Liver (tissue), 9 donors: ENCODE measurements around the gene NPR2. TPM values are rescaled to one million over a fixed set of nuclear protein-coding genes. Genes with fewer than 3 reads are reported as not detected.

Experiments used
- DNase-seq: peaks from one replicate; pipeline ENCODE4 v3.0.0-alpha.2; 2017; ENCODE audit warnings: low spot score
- H3K27ac ChIP-seq, 2 donors: one replicate each; pipeline ENCODE4 v1.7.0; 2013; ENCODE audit warnings: inconsistent platforms in 2 of 2, low read length in 2 of 2, control low read depth in 1 of 2, low read depth in 1 of 2, mild to moderate bottlenecking in 1 of 2
- H3K27me3 ChIP-seq, 4 donors: one replicate each; pipeline versions ENCODE4 v1.6.1 to v1.7.0; 2013; ENCODE audit warnings: low read length in 3 of 4, inconsistent platforms in 1 of 4, mild to moderate bottlenecking in 1 of 4, moderate library complexity in 1 of 4; ENCODE audit not compliant: control insufficient read depth in 4 of 4, insufficient read depth in 4 of 4
- H3K36me3 ChIP-seq, 4 donors: one replicate each; pipeline versions ENCODE4 v1.6.1 to v1.7.0; 2013; ENCODE audit warnings: low read length in 3 of 4, mild to moderate bottlenecking in 3 of 4, low read depth in 1 of 4, moderate library complexity in 1 of 4; ENCODE audit not compliant: control insufficient read depth in 4 of 4, insufficient read depth in 3 of 4
- H3K4me1 ChIP-seq, 4 donors: one replicate each; pipeline versions ENCODE4 v1.6.1 to v1.7.0; 2013; ENCODE audit warnings: low read length in 3 of 4, mild to moderate bottlenecking in 3 of 4, moderate library complexity in 1 of 4; ENCODE audit not compliant: control insufficient read depth in 4 of 4, insufficient read depth in 4 of 4
- H3K4me3 ChIP-seq, 3 donors: one replicate each; pipeline versions ENCODE4 v1.6.1 to v1.7.0; 2013; ENCODE audit warnings: low read length in 3 of 3, control low read depth in 1 of 3, low read depth in 1 of 3, mild to moderate bottlenecking in 1 of 3
- H3K9ac ChIP-seq, 2 donors: one replicate each; pipeline ENCODE4 v1.7.0; 2013; ENCODE audit warnings: low read length in 2 of 2, mild to moderate bottlenecking in 2 of 2, moderate library complexity in 2 of 2, control low read depth in 1 of 2, low read depth in 1 of 2
- H3K9me3 ChIP-seq, 4 donors: one replicate each; pipeline versions ENCODE4 v1.6.1 to v1.7.0; 2013; ENCODE audit warnings: low read length in 3 of 4; ENCODE audit not compliant: control insufficient read depth in 4 of 4
- FOXA1 ChIP-seq: IDR thresholded peaks from 2 replicates; pipeline ENCODE4 v1.6.1; 2016; ENCODE audit warnings: antibody characterized with exemption
- FOXA2 ChIP-seq: IDR thresholded peaks from 2 replicates; pipeline ENCODE4 v1.6.1; 2016; ENCODE audit warnings: antibody characterized with exemption
- GABPA ChIP-seq, 2 donors: IDR thresholded peaks in 1 of 2; conservative IDR thresholded peaks in 1 of 2; 2 replicates each; pipeline ENCODE4 v1.6.1; 2016; ENCODE audit warnings: antibody characterized with exemption in 2 of 2, mild to moderate bottlenecking in 1 of 2, moderate library complexity in 1 of 2
- HNF4A ChIP-seq, 2 donors: conservative IDR thresholded peaks; 2 replicates each; pipeline ENCODE4 v1.6.1; 2016; ENCODE audit warnings: antibody characterized with exemption in 2 of 2, mild to moderate bottlenecking in 2 of 2
- HNF4G ChIP-seq: IDR thresholded peaks from 2 replicates; pipeline ENCODE4 v1.6.1; 2016; ENCODE audit warnings: antibody characterized with exemption
- JUND ChIP-seq, 2 donors: IDR thresholded peaks; 2 replicates each; pipeline ENCODE4 v1.6.1; 2016; ENCODE audit warnings: antibody characterized with exemption in 2 of 2
- NR2F2 ChIP-seq: IDR thresholded peaks from 2 replicates; pipeline ENCODE4 v1.6.1; 2016; ENCODE audit warnings: antibody characterized with exemption
- RAD21 ChIP-seq, 2 donors: IDR thresholded peaks; 2 replicates each; pipeline ENCODE4 v1.6.1; 2016; ENCODE audit warnings: antibody characterized with exemption in 2 of 2, mild to moderate bottlenecking in 2 of 2
- REST ChIP-seq: IDR thresholded peaks from 2 replicates; pipeline ENCODE4 v1.6.1; 2016; ENCODE audit warnings: antibody characterized with exemption, mild to moderate bottlenecking
- RXRA ChIP-seq, 2 donors: IDR thresholded peaks; 2 replicates each; pipeline ENCODE4 v1.6.1; 2017 to 2018; ENCODE audit warnings: antibody characterized with exemption in 2 of 2, mild to moderate bottlenecking in 1 of 2
- SP1 ChIP-seq: IDR thresholded peaks from 2 replicates; pipeline ENCODE4 v1.6.1; 2018; ENCODE audit warnings: antibody characterized with exemption, mild to moderate bottlenecking
- TAF1 ChIP-seq: conservative IDR thresholded peaks from 2 replicates; pipeline ENCODE4 v1.6.1; 2016; ENCODE audit warnings: antibody characterized with exemption, mild to moderate bottlenecking
- YY1 ChIP-seq: IDR thresholded peaks from 2 replicates; pipeline ENCODE4 v1.6.1; 2016; ENCODE audit warnings: antibody characterized with exemption, mild to moderate bottlenecking
- WGBS: extraction: QIAGEN DNeasy Blood & Tissue Kit; methylation state at CpG from one replicate; pipeline ENCODE4 v1.1.7; 2013; 5-methylcytosine and 5-hydroxymethylcytosine counted together
- polyA plus RNA-seq, 2 donors: library from polyadenylated mRNA; stranded (reverse) in 1 of 2; unstranded in 1 of 2; fragments of 200-250 nt in 1 of 2; fragments of >200 nt in 1 of 2; fragmentation: Nextera tagmentation in 1 of 2; extraction: Ambion mirVana in 1 of 2; gene quantifications; one replicate each; pipeline versions ENCODE4 v1.2.1 to v1.2.3, GENCODE V29; 2013 to 2015
- total RNA-seq, 2 donors: library from RNA; depleted of rRNA; stranded (reverse); fragments of >200 nt; gene quantifications; one replicate each; pipeline ENCODE4 v1.2.3, GENCODE V29; 2014
- TF ChIP-seq, protein P1 (sequence below): fragments of 150-350 bp; IDR thresholded peaks from 2 replicates; pipeline ENCODE4 v1.5.1; 2017; ENCODE audit warnings: improper control_type of control experiment, low read depth, low read length; ENCODE audit not compliant: missing input control
- TF ChIP-seq, protein P2 (sequence below): IDR thresholded peaks from 2 replicates; pipeline ENCODE4 v1.6.1; 2016; ENCODE audit warnings: antibody characterized with exemption
- TF ChIP-seq, protein P3 (sequence below): IDR thresholded peaks from 2 replicates; pipeline ENCODE4 v1.6.1; 2016; ENCODE audit warnings: antibody characterized with exemption
- donor health status: healthy.
- donor health status: healthy.
- donor health status: healthy.
- donor health status: healthy.
- donor health status: healthy.

NPR2 gene
- total and polyA plus RNA-seq, 4 donors = 8.6 to 17.1 (median 11.2) TPM

DNA sequence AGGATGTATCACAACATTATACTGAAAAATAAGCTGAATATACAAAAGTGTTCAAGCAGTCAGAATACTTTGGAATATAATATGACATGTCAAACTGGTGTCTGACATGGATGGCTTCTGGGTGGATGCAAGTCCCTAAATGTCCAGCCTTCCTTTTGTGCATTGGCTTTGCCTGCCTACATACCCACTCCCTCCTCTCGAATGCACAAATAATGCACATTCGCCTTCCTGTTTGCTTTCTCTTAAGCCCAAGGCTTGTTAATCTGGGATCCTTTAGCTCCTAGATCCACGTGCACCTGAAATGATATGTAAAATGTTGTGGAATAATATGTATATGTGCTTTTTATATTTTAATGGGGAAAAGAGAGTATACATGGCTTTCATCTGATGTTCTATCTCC is 12.9 kb upstream of the NPR2 start:
- H3K27ac ChIP-seq = no peak overlapping the region
- H3K9me3 ChIP-seq = no peaks in the 10 kb centered on the region
- no peak for DNase-seq
- WGBS = 97% methylated on average over 3 of the region's 3 CpGs
- no peak overlapping the region for H3K9ac ChIP-seq
- TF ChIP-seq JUND (IDR thresholded peaks at IDR 0.05) = no peak
- no peak for TF ChIP-seq REST
- no peak for TF ChIP-seq FOXA1
- TF ChIP-seq HNF4G = no peak
- TF ChIP-seq, protein P1, sequence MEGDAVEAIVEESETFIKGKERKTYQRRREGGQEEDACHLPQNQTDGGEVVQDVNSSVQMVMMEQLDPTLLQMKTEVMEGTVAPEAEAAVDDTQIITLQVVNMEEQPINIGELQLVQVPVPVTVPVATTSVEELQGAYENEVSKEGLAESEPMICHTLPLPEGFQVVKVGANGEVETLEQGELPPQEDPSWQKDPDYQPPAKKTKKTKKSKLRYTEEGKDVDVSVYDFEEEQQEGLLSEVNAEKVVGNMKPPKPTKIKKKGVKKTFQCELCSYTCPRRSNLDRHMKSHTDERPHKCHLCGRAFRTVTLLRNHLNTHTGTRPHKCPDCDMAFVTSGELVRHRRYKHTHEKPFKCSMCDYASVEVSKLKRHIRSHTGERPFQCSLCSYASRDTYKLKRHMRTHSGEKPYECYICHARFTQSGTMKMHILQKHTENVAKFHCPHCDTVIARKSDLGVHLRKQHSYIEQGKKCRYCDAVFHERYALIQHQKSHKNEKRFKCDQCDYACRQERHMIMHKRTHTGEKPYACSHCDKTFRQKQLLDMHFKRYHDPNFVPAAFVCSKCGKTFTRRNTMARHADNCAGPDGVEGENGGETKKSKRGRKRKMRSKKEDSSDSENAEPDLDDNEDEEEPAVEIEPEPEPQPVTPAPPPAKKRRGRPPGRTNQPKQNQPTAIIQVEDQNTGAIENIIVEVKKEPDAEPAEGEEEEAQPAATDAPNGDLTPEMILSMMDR = no peak
- no peak for TF ChIP-seq GABPA (IDR thresholded peaks at IDR 0.05 in 1 of 2, conservative IDR thresholded peaks at IDR 0.05 in 1 of 2)
- TF ChIP-seq, protein P2, sequence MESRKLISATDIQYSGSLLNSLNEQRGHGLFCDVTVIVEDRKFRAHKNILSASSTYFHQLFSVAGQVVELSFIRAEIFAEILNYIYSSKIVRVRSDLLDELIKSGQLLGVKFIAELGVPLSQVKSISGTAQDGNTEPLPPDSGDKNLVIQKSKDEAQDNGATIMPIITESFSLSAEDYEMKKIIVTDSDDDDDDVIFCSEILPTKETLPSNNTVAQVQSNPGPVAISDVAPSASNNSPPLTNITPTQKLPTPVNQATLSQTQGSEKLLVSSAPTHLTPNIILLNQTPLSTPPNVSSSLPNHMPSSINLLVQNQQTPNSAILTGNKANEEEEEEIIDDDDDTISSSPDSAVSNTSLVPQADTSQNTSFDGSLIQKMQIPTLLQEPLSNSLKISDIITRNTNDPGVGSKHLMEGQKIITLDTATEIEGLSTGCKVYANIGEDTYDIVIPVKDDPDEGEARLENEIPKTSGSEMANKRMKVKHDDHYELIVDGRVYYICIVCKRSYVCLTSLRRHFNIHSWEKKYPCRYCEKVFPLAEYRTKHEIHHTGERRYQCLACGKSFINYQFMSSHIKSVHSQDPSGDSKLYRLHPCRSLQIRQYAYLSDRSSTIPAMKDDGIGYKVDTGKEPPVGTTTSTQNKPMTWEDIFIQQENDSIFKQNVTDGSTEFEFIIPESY = no peak
- no peak for TF ChIP-seq TAF1
- peaks cover 0 to 10% (median 6%) of the 10 kb centered on the region in 4 donors for H3K4me1 ChIP-seq
- no peaks in the 10 kb centered on the region for H3K27me3 ChIP-seq
- H3K4me3 ChIP-seq = no peak overlapping the region
- peaks cover 0 to 1% (median 0%) of the 10 kb centered on the region in 4 donors for H3K36me3 ChIP-seq

DNA sequence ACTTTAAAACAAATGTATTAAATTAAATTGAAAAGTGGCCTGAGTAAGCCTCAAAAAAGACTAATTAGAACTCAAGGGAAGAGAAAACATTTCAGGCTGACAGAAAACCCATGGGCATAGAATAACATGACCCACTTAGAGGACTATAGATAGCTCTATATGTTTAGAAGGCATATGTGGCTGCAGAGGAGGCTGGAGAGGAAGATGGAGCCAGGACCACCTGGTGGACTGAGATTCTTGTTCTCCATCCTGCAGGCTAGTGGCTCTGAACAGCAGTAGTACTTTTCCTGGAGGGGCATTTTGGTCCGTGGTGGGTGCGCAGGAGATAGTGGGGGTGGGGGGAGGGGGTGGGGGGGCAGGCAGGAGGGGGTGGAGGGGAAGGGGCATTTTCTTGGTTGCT is 10.3 kb upstream of the NPR2 start:
- Histone ChIP-seq H3K4me3 (no peak overlapping the region), H3K36me3 (peaks cover 0 to 2% (median 0%) of the 10 kb centered on the region in 4 donors), H3K4me1 (no peaks in the 10 kb centered on the region), H3K27ac (no peak overlapping the region), H3K9ac (no peak overlapping the region), H3K9me3 (no peaks in the 10 kb centered on the region), H3K27me3 (no peaks in the 10 kb centered on the region)
- no peak for DNase-seq
- TF ChIP-seq, protein P3, sequence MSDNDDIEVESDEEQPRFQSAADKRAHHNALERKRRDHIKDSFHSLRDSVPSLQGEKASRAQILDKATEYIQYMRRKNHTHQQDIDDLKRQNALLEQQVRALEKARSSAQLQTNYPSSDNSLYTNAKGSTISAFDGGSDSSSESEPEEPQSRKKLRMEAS = no peak
- 74% methylated on average over 2 of the region's 2 CpGs for WGBS

- Histone ChIP-seq H3K27me3 (no peaks in the 10 kb centered on the region), H3K9me3 (no peaks in the 10 kb centered on the region), H3K4me3 (no peak overlapping the region), H3K9ac (no peak overlapping the region), H3K27ac (no peak overlapping the region), H3K4me1 (no peaks in the 10 kb centered on the region), H3K36me3 (peaks cover 0 to 2% (median 0%) of the 10 kb centered on the region in 4 donors)
- no peak for DNase-seq
- TF ChIP-seq JUND (IDR thresholded peaks at IDR 0.05) = no peak
- no peak for TF ChIP-seq RAD21 (IDR thresholded peaks at IDR 0.05)
- no peak for TF ChIP-seq REST
- no peak for TF ChIP-seq FOXA2
- no peak for TF ChIP-seq RXRA (IDR thresholded peaks at IDR 0.05)
- no peak for TF ChIP-seq HNF4A (conservative IDR thresholded peaks at IDR 0.05)
- no peak for TF ChIP-seq YY1
- no peak for TF ChIP-seq SP1
- no peak for TF ChIP-seq NR2F2
Observed at GRCh38 chr9:35783418-35783817, 8.0 kb upstream of the NPR2 start.
